GM21390 (cell line): ENCODE results near the gene BAAT.
A peak's percentile ranks its signal among the peaks of the same experiment; 100 is the strongest.
"Not testable (repeated sequence)": the region's sequence is repeated elsewhere in the genome, so short reads cannot be mapped to it uniquely, and the experiment has no call there.

Experiments
- ATAC-seq: cut with Tn5 transposase; IDR thresholded peaks from one replicate; pipeline ENCODE4 v1.9.1; 2021; ENCODE audit not compliant: unreplicated experiment

The BAAT gene

GRCh38 chr9:101384873-101385536 lies at the start of gene BAAT:
BAAT (minus strand) TSS chr9:101385006; CDS start chr9:101371404, 13,602 bp downstream.
- not testable (repeated sequence) for ATAC-seq

DNA sequence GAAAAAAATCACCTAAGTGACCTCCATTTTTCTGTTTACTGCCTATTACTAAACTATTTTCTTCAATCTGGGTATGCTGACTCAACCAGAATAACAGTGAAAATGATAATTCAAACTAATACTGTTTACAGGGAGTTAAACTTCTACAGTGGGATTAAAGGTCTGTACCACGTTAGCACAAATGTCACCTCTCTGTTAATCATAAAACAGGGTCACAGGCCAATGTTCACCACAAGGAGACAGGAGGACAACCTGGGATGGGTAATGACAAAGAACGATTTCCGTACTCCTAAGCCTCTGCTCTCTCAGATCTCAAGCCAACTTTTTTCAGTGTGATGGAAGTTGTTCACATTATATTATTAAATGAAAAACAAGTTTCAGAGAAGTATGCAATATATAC lies 48.4 kb upstream of the BAAT start:
- no peak for ATAC-seq

DNA sequence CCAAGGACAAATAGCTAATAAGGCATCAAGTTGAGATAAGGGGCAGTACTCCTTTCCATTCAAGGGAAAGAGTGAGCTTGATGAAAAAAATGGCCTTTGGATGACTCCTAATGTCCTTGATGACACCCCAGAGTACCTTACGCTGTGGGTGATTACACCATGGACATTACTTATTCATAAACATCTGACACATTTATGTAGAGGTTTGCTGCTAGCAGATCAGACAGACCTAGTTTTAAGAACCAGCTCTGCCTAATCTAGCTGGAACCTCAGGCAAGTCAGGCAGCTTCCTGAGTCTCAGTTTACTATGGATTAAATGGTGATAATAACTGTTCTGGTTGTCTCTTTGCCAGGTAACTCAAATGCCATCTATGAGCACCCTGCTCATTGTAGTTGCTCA lies 47.9 kb upstream of the BAAT start:
- no peak for ATAC-seq

- no peak for ATAC-seq
Measured at GRCh38 chr9:101432171-101432570, 47.4 kb upstream of the BAAT start.

DNA sequence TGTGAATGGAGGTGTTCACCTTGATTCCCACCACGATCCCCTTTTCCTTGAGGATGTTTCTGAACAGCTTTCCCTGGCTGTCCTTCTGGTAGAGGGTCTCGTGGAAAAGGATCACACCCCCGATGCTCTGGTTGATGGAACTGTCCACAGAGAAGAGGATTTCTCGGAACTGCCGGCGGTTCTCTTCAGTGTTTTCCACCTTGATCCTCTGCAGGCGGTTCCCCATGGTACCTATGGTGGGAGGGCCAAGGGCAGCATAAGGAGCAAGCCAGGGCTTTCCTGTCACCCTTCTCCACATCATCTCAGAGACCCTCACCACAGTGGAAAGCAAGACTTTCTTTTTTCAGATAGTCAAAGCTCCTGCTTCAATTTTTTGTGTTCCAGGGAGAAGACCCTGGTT lies 44.9 kb upstream of the BAAT start:
- ATAC-seq: no peak

DNA sequence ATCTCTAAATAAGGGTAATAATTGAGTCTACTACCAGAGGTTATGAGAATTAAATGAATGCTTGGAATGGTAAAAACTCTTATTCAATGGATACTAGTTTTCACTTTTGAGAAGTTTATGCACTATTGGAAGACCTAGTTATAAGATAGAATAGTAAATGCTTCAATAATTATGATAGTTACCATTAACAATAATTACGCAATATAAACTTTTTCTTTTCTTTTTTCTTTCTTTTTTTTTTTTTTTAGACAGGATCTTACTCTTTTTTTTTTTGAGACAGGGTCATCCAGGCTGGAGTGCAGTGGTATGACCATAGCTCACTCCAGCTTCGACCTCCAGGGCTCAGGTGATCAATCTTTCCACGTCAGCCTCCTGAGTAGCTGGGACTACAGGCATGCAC lies 44.1 kb upstream of the BAAT start:
- no peak for ATAC-seq

DNA sequence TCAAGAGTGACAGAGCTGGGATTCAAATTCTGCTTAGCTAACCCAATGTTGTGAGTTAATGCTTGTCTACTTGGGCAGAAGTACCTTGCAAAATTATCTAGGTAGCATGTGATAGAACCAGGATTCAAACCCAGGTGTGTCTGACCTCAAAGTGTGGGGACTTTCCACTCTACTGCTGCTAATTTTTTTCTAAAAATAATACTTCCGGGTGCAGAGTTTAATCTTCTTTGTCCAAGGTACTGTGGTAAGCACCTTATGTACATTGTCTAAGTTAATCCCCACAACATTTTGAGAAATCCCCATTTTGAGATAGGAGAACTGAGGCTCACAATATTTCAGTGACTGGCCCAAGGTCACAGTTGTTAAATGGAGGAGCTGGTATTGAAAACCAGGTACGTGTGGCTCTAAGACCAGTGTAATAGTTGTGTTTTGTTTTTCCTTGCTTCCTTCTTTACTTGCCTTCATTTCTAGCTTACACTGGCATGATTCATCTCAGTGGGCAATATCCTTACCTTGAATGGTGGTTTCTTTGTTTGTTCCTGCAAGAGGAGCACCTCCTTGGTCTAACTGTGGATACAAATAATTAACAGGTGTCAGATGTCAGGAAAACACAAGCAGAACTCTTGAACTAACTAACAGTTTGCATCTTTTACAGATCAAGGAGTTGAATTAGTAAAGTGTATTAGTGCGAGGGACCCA lies 43.3 kb upstream of the BAAT start:
- ATAC-seq: peak; percentile 69

- no peak for ATAC-seq
Measured at GRCh38 chr9:101427358-101427757, 42.6 kb upstream of the BAAT start.

DNA sequence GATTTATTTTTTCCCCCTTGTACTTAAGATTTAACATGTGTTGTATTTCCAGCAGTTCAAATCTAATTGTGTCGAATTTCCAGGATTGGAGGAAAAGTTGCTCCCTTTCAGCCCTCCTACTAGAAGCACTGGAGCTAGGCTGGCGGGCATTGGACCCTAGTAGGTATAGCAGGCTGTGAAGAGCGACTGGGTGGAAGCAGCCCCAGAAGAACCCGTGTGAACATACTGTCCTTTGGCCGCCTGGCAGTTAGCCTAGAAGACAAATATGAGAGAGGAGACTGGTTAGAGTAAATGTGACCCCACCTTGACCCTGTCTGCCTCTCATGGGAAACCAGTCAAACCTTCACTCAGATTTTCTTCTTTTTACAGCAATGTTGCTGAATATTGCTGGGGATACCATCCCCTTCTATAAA lies 36.9 kb upstream of the BAAT start:
- ATAC-seq: no peak

GRCh38 chr9:101419863-101420262 lies 35.1 kb upstream of the BAAT start:
- ATAC-seq: no peak

- ATAC-seq: no peak
Measured at GRCh38 chr9:101418518-101419430, 34.0 kb upstream of the BAAT start.

DNA sequence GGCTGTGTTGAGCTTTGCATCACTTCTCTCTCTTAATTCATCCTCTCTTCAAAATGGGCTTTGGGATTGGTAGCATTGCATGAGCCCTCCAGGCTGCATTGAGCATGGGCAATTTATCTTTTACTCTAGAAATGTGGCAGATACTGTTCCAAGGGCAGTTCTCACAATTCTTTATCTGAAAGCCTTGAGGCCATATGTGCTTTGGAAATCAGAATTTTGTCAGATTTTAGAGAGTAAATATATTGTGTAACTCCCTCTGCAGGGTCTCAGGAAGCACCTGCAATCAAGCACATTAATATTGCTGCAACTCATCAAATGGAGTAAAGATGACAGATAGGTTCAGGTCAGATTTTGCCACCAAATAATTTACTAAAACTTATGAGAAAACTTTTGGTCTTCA lies 33.2 kb upstream of the BAAT start:
- no peak for ATAC-seq

- ATAC-seq: no peak
Measured at GRCh38 chr9:101417389-101417788, 32.6 kb upstream of the BAAT start.

DNA sequence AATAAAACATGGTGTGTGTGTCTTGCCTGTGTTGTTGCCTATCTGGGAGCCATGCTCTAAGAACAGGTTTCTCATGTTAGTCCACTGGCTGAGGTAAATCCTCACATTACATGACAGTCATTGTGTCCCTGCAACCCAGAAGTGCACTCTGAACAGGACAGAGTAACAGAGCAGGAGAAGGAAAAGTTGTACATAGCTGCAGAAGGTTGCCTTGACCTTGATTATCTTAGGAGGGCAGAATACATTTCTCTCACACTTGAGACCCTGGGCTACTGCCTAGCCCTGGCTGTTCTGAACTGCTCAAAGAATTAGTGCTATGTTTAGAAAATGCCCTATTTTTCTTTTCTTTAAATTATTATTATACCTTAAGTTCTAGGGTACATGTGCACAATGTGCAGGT lies 30.8 kb upstream of the BAAT start:
- ATAC-seq: no peak

GRCh38 chr9:101414839-101415238 lies 30.0 kb upstream of the BAAT start:
- ATAC-seq: no peak

- no peak for ATAC-seq
Measured at GRCh38 chr9:101409079-101409477, 24.3 kb upstream of the BAAT start.

DNA sequence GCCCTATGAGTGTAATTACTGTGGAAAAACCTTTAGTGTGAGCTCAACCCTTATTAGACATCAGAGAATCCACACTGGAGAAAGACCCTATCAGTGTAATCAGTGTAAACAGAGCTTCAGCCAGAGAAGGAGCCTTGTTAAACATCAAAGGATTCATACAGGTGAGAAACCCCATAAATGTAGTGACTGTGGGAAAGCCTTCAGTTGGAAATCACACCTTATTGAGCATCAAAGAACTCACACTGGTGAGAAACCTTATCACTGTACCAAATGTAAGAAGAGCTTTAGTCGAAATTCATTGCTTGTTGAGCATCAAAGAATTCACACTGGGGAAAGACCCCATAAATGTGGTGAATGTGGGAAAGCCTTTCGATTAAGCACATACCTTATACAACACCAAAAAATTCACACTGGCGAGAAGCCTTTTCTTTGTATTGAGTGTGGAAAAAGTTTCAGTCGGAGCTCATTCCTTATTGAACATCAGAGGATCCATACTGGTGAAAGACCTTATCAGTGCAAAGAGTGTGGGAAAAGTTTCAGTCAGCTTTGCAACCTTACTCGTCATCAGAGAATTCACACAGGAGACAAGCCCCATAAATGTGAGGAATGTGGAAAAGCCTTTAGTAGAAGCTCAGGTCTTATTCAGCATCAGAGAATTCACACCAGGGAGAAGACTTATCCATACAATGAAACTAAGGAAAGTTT lies 23.7 kb upstream of the BAAT start:
- ATAC-seq: no peak

DNA sequence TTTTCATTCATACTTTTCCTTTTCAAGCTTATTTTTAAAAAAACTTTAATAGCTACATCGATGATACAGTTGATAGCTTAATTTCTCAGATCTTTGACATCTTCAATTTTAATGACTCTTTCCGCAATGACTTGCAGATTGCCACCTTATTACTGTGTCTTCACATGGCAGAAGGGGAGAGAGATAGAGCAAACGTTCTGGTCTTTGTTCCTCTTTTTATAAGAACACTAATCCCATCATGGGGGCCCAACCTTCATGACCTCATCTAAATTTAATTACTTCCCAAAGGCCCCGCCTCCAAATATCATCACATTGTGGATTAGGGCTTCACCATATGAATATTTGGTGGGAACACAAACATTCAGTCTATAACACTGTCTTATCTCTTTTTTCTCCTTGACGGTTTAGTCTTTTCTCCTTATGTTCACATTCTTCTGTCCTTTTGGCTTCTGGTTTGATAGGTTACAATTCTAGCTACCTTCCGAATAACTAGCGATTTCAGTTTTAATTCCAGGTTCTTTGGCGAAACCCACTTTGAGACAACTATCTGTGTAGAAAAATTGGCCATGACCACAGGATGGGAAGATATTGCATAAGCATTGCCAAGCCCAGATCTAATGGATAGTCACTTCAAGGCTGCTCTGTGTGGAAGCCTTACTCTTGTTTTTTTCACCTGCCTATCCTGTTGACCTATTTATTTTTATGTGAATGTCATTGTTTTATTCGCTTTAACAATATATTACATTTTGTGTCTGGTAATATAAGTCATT lies 18.9 kb upstream of the BAAT start:
- no peak for ATAC-seq

GRCh38 chr9:101400120-101400519 lies 15.3 kb upstream of the BAAT start:
- ATAC-seq: no peak

- ATAC-seq: no peak
Measured at GRCh38 chr9:101399643-101399970, 14.8 kb upstream of the BAAT start.
